Measurements from ENCODE around the gene LILRB3. TPM values are rescaled to one million over a fixed set of nuclear protein-coding genes. Genes with fewer than 3 reads are reported as not detected.

LILRB3 gene
- total and polyA plus RNA-seq, 2 donors from 2014 or later = 1.4 to 10.0 TPM

GRCh38 chr19:54179262-54179852 is 43.5 kb downstream of the LILRB3 start:
- TF ChIP-seq CTCF (IDR thresholded peaks at IDR 0.05; ENCODE audit: borderline replicate concordance, extremely low read depth, insufficient read depth) = no peak
- Histone ChIP-seq H3K9me3 (ENCODE audit: control insufficient read depth in 2 of 3, insufficient read depth in 1 of 3, low read length in 3 of 3) (no peaks in the 10 kb centered on the region), H3K4me1 (ENCODE audit: control insufficient read depth in 2 of 3, insufficient read depth in 2 of 3, low read depth in 1 of 3, low read length in 3 of 3) (peaks cover 0 to 4% (median 0%) of the 10 kb centered on the region in 3 donors), H3K27ac (ENCODE audit: low read depth in 2 of 2, low read length in 2 of 2) (no peak overlapping the region), H3K36me3 (ENCODE audit: control insufficient read depth in 2 of 3, insufficient read depth in 3 of 3, low read length in 3 of 3) (no peaks in the 10 kb centered on the region), H3K27me3 (ENCODE audit: control insufficient read depth, insufficient read depth, low read length) (no peaks in the 10 kb centered on the region), H3K9ac (ENCODE audit: low read length in 3 of 3) (no peak overlapping the region), H3K4me3 (ENCODE audit: low read length in 3 of 3) (no peak overlapping the region)
- intact Hi-C loops (cut with DNase I) = loop anchor here (10.0 kb wide), 1 partner anchor 55 kb away; no protein-coding TSS in a partner anchor
- FAIRE-seq = no peak
- peak in 2 of 5 donors; percentile 22 to 52 for DNase-seq

- Histone ChIP-seq H3K9me3 (ENCODE audit: control insufficient read depth in 2 of 3, insufficient read depth in 1 of 3, low read length in 3 of 3) (no peaks in the 10 kb centered on the region), H3K36me3 (ENCODE audit: control insufficient read depth in 2 of 3, insufficient read depth in 3 of 3, low read length in 3 of 3) (no peaks in the 10 kb centered on the region), H3K27ac (ENCODE audit: low read depth in 2 of 2, low read length in 2 of 2) (no peak overlapping the region), H3K4me3 (ENCODE audit: low read length in 3 of 3) (no peak overlapping the region), H3K27me3 (ENCODE audit: control insufficient read depth, insufficient read depth, low read length) (no peaks in the 10 kb centered on the region), H3K9ac (ENCODE audit: low read length in 3 of 3) (no peak overlapping the region), H3K4me1 (ENCODE audit: control insufficient read depth in 2 of 3, insufficient read depth in 2 of 3, low read depth in 1 of 3, low read length in 3 of 3) (peaks cover 0 to 4% (median 0%) of the 10 kb centered on the region in 3 donors)
- peak in 4 of 5 donors; percentile 26 to 78 (median 52) for DNase-seq
- intact Hi-C loops (cut with DNase I) = loop anchor here (10.0 kb wide), 1 partner anchor 56 kb away; no protein-coding TSS in a partner anchor
- FAIRE-seq = no peak
- TF ChIP-seq CTCF (IDR thresholded peaks at IDR 0.05; ENCODE audit: borderline replicate concordance, extremely low read depth, insufficient read depth) = no peak
Measured at GRCh38 chr19:54178581-54179261, 44.1 kb downstream of the LILRB3 start.

- H3K36me3 ChIP-seq (ENCODE audit: control insufficient read depth in 2 of 3, insufficient read depth in 3 of 3, low read length in 3 of 3) = no peaks in the 10 kb centered on the region
- H3K4me1 ChIP-seq (ENCODE audit: control insufficient read depth in 2 of 3, insufficient read depth in 2 of 3, low read depth in 1 of 3, low read length in 3 of 3) = no peaks in the 10 kb centered on the region
- H3K27me3 ChIP-seq (ENCODE audit: control insufficient read depth, insufficient read depth, low read length) = no peaks in the 10 kb centered on the region
- intact Hi-C loops (cut with DNase I) = loop anchor here (10.0 kb wide), 1 partner anchor 61 kb away; no protein-coding TSS in a partner anchor
- no peaks in the 10 kb centered on the region for H3K9me3 ChIP-seq (ENCODE audit: control insufficient read depth in 2 of 3, insufficient read depth in 1 of 3, low read length in 3 of 3)
- FAIRE-seq (no peak), DNase-seq (peak in 2 of 5 donors; percentile 61 to 72)
- TF ChIP-seq CTCF (IDR thresholded peaks at IDR 0.05; ENCODE audit: borderline replicate concordance, extremely low read depth, insufficient read depth) = no peak
- H3K27ac ChIP-seq (ENCODE audit: low read depth in 2 of 2, low read length in 2 of 2) = no peak overlapping the region
- no peak overlapping the region for H3K9ac ChIP-seq (ENCODE audit: low read length in 3 of 3)
- H3K4me3 ChIP-seq (ENCODE audit: low read length in 3 of 3) = no peak overlapping the region
Measured at GRCh38 chr19:54173951-54174834, 48.6 kb downstream of the LILRB3 start.

Measured in kidney (tissue), 14 donors.